ENCODE data around the gene CITED4.

Gene CITED4

GRCh38 chr1:40884055-40884795, 22.1 kb upstream of the CITED4 start:
- no peak for DNase-seq

GRCh38 chr1:40880813-40881549, 18.8 kb upstream of the CITED4 start:
- no peak for DNase-seq

- no peak for DNase-seq
Observed at GRCh38 chr1:40879482-40880175, 17.5 kb upstream of the CITED4 start.

DNA sequence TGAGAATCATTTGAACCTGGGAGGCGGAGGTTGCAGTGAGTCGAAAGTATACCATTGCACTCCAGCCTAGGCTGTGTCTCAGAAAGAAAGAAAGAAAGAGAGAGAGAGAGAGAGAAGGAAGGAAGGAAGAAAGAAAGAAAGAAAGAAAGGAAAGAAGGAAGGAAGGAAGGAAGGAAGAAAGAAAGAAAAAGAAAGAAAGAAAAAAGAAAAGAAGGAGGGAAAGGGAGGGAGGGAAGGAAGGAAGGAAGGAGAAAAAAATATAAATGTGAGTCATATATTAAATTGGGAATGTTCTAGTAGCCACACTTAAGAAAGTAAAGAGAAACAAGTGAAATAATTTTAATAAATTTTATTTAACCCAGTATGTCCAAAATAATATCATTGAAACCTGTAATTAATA, 16.7 kb upstream of the CITED4 start:
- no peak for DNase-seq

DNA sequence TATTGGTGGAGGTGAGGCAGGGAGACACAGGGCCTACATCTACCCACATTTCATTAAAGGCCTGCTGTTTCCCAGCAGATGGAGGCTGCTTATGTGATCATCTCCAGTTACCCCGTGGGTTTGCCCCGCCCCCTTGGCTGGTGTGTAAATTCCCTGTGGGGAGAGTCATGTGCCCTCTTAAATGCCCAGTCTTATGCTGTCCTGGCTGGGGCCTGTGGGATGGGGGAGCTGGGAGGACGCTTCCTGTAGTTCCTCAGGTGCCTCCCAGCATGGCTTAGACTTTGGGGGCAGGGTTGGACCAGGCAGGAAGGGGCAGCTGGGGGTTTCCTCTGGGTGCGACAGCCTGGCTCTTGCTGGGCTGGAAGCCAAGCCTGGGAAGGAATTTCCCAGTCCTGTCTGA, 15.5 kb upstream of the CITED4 start:
- DNase-seq = no peak

GRCh38 chr1:40876891-40877290, 14.7 kb upstream of the CITED4 start:
- no peak for DNase-seq

DNA sequence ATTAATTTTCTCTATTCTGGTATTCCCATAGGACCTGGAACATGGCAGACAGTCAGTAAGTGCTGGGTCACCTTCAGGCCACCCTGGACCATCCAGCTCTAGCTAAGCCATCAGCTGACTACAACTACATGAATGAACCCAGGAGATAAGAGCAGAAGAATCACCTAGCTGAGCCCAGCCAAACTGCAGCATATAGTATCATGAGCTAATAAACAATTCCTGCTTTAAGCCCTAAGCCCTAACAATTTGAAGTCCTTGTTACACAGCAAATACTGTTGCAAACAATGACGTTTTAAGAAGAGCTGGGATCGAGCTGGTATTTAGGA, 14.2 kb upstream of the CITED4 start:
- DNase-seq = no peak

GRCh38 chr1:40873863-40874472, 11.8 kb upstream of the CITED4 start:
- no peak for DNase-seq

- no peak for DNase-seq
Observed at GRCh38 chr1:40872276-40872675, 10.1 kb upstream of the CITED4 start.

- DNase-seq = no peak
Observed at GRCh38 chr1:40870135-40870728, 8.1 kb upstream of the CITED4 start.

- DNase-seq = no peak
Observed at GRCh38 chr1:40868051-40868723, 6.0 kb upstream of the CITED4 start.

DNA sequence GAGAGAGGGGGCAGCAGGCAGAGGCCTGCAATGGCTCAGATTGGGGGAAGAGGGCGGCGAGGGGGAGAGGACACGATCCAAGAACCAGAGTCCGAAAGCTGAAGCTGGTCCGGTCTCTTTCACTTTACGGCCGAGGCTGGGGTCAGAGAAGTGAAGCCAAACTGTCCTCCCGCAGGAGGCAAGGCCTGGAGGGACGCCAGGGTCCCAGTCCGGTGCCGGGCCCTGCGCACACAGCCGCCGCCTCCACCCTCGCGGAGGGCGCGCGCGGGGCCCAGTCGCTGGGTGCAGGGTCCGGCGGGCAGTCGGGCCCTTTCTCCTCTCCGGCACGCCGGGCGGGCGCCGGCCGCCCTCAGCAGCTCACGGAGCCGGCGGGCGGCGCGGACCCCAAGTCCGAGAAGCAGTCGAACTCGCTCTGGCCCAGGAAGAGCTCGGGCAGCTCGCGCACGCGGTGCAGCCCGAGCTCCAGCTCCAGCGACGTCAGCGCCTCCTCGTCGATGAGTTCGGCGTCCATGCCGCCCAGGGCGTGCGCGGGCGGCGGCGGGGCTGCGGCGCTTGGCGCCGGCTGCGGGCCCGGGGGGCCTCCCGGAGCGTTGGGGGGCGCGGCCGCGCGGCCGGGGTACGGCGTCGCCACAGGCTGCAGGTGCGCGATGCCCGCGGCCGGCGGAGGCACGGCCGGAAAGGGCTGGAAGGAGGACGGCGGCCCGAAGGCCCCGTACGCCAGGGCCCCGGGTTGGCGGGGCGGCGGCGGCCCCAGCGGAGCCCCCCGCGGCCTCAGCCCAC, 749 bp downstream of the CITED4 start:
- DNase-seq = no peak

GRCh38 chr1:40860706-40861223, 1.4 kb downstream of the CITED4 start:
- peak; percentile 72 for DNase-seq

- DNase-seq = no peak
Observed at GRCh38 chr1:40858856-40859416, 3.2 kb downstream of the CITED4 start.

DNA sequence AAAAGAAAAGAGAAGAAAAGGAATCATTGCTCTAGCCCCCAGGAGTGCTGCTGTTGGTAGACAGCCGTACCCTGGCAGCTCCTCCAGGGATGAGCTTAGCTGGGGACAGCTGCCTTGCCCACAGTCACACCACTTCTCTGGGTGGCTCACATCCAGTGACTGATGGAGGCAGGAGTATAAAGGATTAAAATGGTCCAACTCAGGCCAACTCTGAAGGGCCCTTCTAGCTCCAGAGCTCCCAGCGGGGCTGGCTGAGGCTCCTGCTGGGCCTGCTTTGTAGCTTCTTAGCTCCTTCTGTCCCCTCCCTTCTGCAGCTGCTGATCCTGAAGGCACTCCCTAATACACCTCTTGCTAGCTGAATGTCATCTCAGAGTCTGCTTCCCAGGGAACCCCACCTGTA, 4.4 kb downstream of the CITED4 start:
- no peak for DNase-seq

GRCh38 chr1:40856656-40857302, 5.4 kb downstream of the CITED4 start:
- DNase-seq = no peak

DNA sequence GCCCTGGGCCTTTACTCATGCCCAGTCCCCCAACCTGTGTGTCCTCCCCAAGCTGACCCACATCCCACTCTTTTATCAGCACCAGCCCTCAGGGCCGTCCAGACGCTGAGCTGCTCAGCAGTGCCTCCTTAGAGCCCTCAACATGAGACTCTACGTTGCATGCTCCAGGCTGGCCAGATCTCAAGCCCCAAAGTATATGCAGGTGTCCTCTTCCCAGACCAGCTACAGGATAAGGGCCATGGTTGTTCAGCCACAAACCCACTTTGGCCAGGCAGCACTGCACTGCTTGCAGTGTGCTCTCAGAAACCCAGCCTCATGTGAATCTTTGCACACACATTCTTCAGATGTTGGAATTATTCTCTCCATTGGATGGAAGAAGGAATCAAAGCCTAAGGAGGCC, 6.0 kb downstream of the CITED4 start:
- no peak for DNase-seq

DNA sequence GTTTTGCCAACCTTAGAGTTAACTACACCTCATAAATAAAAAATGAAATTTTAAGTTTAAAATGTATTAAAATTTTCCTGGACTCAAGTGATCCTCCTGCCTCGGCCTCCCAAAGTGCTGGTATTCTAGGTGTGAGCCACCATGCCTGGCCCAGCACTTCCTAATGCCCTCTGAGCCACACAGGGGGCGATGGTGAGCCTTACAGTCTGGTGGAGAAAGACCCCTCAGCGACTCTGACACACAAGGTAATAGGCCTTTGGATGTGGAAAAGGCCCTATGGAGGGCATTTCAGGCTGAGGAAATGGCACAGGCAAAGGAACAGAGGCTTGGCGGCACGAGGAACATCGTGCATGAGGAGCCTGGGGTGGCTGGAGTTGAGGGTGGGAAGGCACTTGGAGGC, 6.7 kb downstream of the CITED4 start:
- DNase-seq = no peak

DNA sequence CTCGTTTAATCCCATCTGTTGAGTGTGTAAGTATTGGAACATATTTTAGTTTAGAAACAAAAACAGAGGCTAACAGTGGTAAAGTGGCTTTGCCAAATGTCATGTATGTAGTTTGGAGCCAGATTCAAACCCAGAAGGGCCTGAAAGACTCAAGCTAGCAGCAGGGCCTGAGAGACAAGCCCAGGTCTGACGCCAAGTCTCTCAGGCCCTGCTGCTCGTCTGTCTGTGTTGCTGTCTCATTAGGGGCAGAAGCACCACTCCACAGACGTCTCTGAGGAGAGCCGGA, 8.3 kb downstream of the CITED4 start:
- no peak for DNase-seq

- DNase-seq = no peak
Observed at GRCh38 chr1:40853113-40853884, 8.9 kb downstream of the CITED4 start.
